Thymus (tissue), 11 donors: Measurements from ENCODE around the gene RAB3A. TPM values are rescaled to one million over a fixed set of nuclear protein-coding genes. Genes with fewer than 3 reads are reported as not detected.

ENCODE experiments used
- DNase-seq, 9 donors: peaks; one replicate each; pipeline ENCODE4 v3.0.0-alpha.2; 2013; ENCODE audit warnings: low spot score in 9 of 9, low read depth in 6 of 9, missing footprints in 1 of 9
- H3K27ac ChIP-seq, 2 donors: one replicate each; pipeline ENCODE4 v1.5.1; 2013; ENCODE audit warnings: control low read depth in 1 of 2, low read depth in 1 of 2, low read length in 1 of 2, mild to moderate bottlenecking in 1 of 2, moderate library complexity in 1 of 2
- H3K27me3 ChIP-seq, 2 donors: one replicate each; pipeline ENCODE4 v1.5.1; 2013; ENCODE audit warnings: low read length in 1 of 2; ENCODE audit not compliant: control insufficient read depth in 2 of 2, insufficient read depth in 1 of 2
- H3K36me3 ChIP-seq, 2 donors: one replicate each; pipeline ENCODE4 v1.5.1; 2013; ENCODE audit warnings: low read length in 1 of 2, mild to moderate bottlenecking in 1 of 2, moderate library complexity in 1 of 2; ENCODE audit not compliant: control insufficient read depth in 2 of 2, insufficient read depth in 2 of 2
- H3K4me1 ChIP-seq, 2 donors: one replicate each; pipeline ENCODE4 v1.5.1; 2013; ENCODE audit warnings: low read length in 2 of 2; ENCODE audit not compliant: control insufficient read depth in 2 of 2, insufficient read depth in 2 of 2
- H3K4me3 ChIP-seq, 2 donors: one replicate each; pipeline ENCODE4 v1.5.1; 2013; ENCODE audit warnings: low read length in 2 of 2, control low read depth in 1 of 2, mild to moderate bottlenecking in 1 of 2
- H3K9me3 ChIP-seq, 2 donors: one replicate each; pipeline ENCODE4 v1.5.1; 2013; ENCODE audit warnings: low read length in 1 of 2, mild to moderate bottlenecking in 1 of 2; ENCODE audit not compliant: control insufficient read depth in 2 of 2, insufficient read depth in 1 of 2
- WGBS: extraction: QIAGEN DNeasy Blood & Tissue Kit; methylation state at CpG from one replicate; pipeline ENCODE4 v1.1.7; 2013; 5-methylcytosine and 5-hydroxymethylcytosine counted together
- polyA plus RNA-seq: library from polyadenylated mRNA; stranded (reverse); fragments of 200-250 nt; gene quantifications from one replicate; pipeline ENCODE4 v1.2.3, GENCODE V29; 2013
- total RNA-seq: library from RNA; stranded (reverse); fragments of 120-200 nt; gene quantifications from one replicate; pipeline ENCODE4 v1.2.4, GENCODE V29; 2013
- donor health status: healthy.

RAB3A gene
- total and polyA plus RNA-seq, 2 donors = 0.52 to 1.0 TPM

DNA sequence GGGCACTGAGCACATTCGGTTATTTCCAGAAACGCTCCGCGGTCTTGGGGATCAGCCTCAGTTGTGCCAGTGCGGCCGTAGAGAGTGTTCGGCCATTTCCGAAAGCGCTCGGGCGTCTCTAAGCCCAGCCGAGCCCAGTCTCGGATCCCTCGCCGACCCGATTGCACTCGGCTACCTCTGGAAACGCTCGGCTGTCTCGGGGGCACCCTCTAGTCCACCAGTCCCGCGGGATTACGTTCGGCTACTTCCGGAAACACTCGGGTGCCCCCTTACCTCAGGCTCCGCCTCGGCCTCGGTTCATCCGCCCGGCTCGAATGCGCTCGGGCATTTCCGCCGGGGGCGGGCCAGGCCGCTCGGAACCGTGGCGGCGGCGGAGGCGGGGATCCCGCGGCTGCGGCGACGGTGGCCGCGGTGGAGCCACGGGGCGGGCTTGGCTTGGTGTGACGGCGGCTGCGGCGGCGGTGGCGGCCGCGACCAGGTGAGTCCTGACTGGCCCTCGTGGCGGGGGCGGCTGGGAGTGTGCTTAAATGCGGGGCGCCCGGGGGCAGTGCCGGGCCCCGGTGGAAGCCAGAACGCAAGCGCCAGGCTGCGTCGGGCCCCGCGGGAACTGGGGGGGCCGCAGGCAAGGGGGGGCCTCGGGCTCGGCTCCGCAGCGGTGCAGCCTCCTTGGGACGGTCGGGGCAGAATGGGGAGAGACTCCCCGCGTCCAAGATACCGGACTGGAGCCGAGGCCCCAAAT is 50.9 kb downstream of the RAB3A start, which contains the start of gene PIK3R2:
PIK3R2 (plus strand) TSS at position 347 of the 739 bp plus-strand sequence. CDS start 2,717 bp downstream, outside the sequence.
- Histone ChIP-seq H3K4me3 (peak within 1 kb of the TSS; percentile 71 to 79), H3K4me1 (peaks cover 13 to 34% of the 10 kb centered on the region in 2 donors), H3K36me3 (peaks cover 12 to 20% of the 10 kb centered on the region in 2 donors), H3K9me3 (no peaks in the 10 kb centered on the region), H3K27ac (peak within 1 kb of the TSS; percentile 99), H3K27me3 (no peaks in the 10 kb centered on the region)
- DNase-seq = peak; percentile 98 to 100 (median 100)
- under 1% methylated on average over 86 of the region's 86 CpGs for WGBS

DNA sequence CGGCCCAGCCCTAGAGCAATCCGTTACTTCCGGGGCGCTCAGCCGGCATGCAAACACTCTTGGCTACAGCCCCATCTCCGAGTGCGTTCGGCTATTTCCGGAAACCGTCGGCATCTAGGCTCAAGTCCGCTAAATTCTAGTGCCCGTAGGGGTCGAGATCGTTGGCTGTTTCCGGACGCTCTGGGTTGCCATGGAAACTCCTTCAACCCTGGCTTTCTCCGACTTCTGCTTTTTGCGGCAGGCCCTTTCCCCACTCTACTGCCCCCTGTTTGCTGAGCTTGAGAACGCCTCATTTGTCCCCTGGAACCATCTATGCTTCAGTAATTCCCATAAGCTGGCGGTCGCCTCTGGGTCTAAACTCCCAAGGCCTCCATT is 51.4 kb downstream of the RAB3A start:
- H3K36me3 ChIP-seq = peaks cover 15 to 16% of the 10 kb centered on the region in 2 donors
- no peaks in the 10 kb centered on the region for H3K9me3 ChIP-seq
- H3K27ac ChIP-seq = peak overlapping the region; percentile 99
- DNase-seq = peak; percentile 97 to 100 (median 100)
- no peaks in the 10 kb centered on the region for H3K27me3 ChIP-seq
- H3K4me1 ChIP-seq = peaks cover 13 to 33% of the 10 kb centered on the region in 2 donors
- under 1% methylated on average over 22 of the region's 22 CpGs for WGBS
- H3K4me3 ChIP-seq = peak overlapping the region; percentile 50 to 79

DNA sequence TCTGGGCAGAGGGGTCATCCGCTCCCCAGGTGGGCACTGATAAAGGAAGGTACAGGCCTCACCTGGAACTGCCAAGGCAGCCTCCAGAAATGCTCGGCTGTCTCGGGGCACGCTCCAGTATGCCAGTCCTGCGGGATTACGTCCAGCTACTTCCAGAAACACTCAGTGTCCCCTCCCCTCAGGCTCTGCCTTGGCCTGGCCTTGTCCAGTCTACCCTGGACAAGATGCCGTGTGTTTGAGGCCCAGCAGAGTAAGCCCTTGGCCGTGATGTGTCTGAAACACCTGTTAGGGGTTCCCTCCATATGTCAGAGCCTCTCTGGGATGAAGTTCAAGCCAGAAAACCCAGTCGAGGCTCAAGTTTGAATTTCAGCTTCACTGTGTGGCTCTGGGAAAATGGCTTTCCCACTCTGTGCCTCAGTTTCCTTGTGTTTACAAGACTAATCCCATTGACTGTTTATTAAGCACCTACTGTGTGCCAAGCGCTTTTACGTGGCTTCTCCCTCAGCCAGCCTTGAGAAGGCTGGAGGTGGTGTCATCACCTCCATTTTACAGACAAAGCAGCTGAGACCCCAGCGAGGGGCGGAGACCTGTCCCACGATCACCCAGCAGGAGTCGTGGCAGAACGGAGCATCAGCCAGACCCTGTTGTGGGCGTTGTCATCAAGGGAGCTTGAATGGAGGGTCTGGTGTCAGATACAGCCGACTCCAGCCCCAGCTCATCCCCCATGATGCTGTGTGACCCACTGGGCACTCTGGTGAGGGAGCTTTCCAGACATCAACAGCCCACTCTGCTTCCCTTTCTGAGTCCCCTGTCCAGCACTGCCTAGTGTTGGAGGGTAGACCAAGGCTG is 52.8 kb downstream of the RAB3A start:
- Histone ChIP-seq H3K27ac (peak overlapping the region in 1 of 2 donors; percentile 99), H3K4me1 (peaks cover 13 to 25% of the 10 kb centered on the region in 2 donors), H3K9me3 (no peaks in the 10 kb centered on the region), H3K4me3 (no peak overlapping the region), H3K36me3 (peaks cover 13 to 23% of the 10 kb centered on the region in 2 donors), H3K27me3 (no peaks in the 10 kb centered on the region)
- WGBS = 97% methylated on average over 18 of the region's 18 CpGs
- no peak for DNase-seq

- Histone ChIP-seq H3K9me3 (peaks cover 0 to 1% of the 10 kb centered on the region in 2 donors), H3K27me3 (no peaks in the 10 kb centered on the region), H3K4me1 (peaks cover 13 to 25% of the 10 kb centered on the region in 2 donors), H3K4me3 (no peak overlapping the region), H3K27ac (no peak overlapping the region), H3K36me3 (peaks cover 23 to 31% of the 10 kb centered on the region in 2 donors)
- DNase-seq = no peak
- 92% methylated on average over 16 of the region's 16 CpGs for WGBS
Measured at GRCh38 chr19:18149596-18149975, 54.3 kb downstream of the RAB3A start.

DNA sequence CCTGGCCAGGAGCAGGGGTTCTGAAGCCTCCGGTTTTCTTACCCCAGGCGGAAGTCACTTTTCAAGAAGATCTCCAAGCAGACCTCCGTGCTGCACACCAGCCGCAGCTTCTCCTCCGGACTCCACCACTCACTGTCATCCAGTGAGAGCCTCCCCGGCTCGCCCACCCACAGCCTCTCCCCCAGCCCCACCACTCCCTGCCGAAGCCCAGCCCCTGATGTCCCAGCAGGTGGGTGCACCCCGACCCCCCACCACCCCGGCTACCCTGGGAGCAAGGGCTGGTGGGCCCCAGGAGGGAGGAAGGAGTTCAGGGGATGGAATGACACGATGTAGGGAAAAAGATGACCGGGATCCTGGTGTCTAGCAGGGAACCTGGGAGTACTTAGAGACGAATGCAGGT is 56.4 kb downstream of the RAB3A start:
- Histone ChIP-seq H3K9me3 (peaks cover 0 to 1% of the 10 kb centered on the region in 2 donors), H3K4me3 (no peak overlapping the region), H3K27ac (no peak overlapping the region), H3K27me3 (no peaks in the 10 kb centered on the region), H3K4me1 (peaks cover 6 to 11% of the 10 kb centered on the region in 2 donors), H3K36me3 (peaks cover 41 to 44% of the 10 kb centered on the region in 2 donors)
- WGBS = 98% methylated on average over 13 of the region's 13 CpGs
- no peak for DNase-seq

Other genes with a start within 250 kb of the RAB3A start
- 1.3 TPM for gene KCNN1, start 236.9 kb downstream of the RAB3A start, total RNA-seq
- gene KCNN1, start 236.9 kb downstream of the RAB3A start, polyA plus RNA-seq = 0.27 TPM
- 17.8 TPM for gene ARRDC2, start 195.9 kb downstream of the RAB3A start, total RNA-seq
- 172 TPM for gene ARRDC2, start 195.9 kb downstream of the RAB3A start, polyA plus RNA-seq
- gene IL12RB1, start 117.1 kb downstream of the RAB3A start, total RNA-seq = 7.4 TPM
- gene IL12RB1, start 117.1 kb downstream of the RAB3A start, polyA plus RNA-seq = 3.7 TPM
- 2.0 TPM for gene MAST3, start 106.3 kb downstream of the RAB3A start, total RNA-seq
- gene MAST3, start 106.3 kb downstream of the RAB3A start, polyA plus RNA-seq = 8.9 TPM
- gene PIK3R2, start 50.9 kb downstream of the RAB3A start, total RNA-seq = 6.5 TPM
- gene PIK3R2, start 50.9 kb downstream of the RAB3A start, polyA plus RNA-seq = 15.1 TPM
- 148 TPM for gene IFI30, start 30.2 kb downstream of the RAB3A start, total RNA-seq
- gene IFI30, start 30.2 kb downstream of the RAB3A start, polyA plus RNA-seq = 237 TPM
- 6.8 TPM for gene MPV17L2, start 10.8 kb downstream of the RAB3A start, total RNA-seq
- 13.4 TPM for gene MPV17L2, start 10.8 kb downstream of the RAB3A start, polyA plus RNA-seq
- gene PDE4C, start 22.4 kb upstream of the RAB3A start, total RNA-seq = 0.05 TPM
- gene PDE4C, start 22.4 kb upstream of the RAB3A start, polyA plus RNA-seq = 0.34 TPM
- gene IQCN, start 70.4 kb upstream of the RAB3A start, total RNA-seq = 0.57 TPM
- 5.0 TPM for gene IQCN, start 70.4 kb upstream of the RAB3A start, polyA plus RNA-seq
- 65.8 TPM for gene JUND, start 77.6 kb upstream of the RAB3A start, total RNA-seq
- 88.3 TPM for gene JUND, start 77.6 kb upstream of the RAB3A start, polyA plus RNA-seq
- 190 TPM for gene LSM4, start 119.0 kb upstream of the RAB3A start, total RNA-seq
- gene LSM4, start 119.0 kb upstream of the RAB3A start, polyA plus RNA-seq = 147 TPM
- 13.3 TPM for gene PGPEP1, start 136.6 kb upstream of the RAB3A start, total RNA-seq
- gene PGPEP1, start 136.6 kb upstream of the RAB3A start, polyA plus RNA-seq = 14.8 TPM
- 0.42 TPM for gene GDF15, start 182.1 kb upstream of the RAB3A start, total RNA-seq
- 2.2 TPM for gene GDF15, start 182.1 kb upstream of the RAB3A start, polyA plus RNA-seq
- 2.5 TPM for gene LRRC25, start 193.6 kb upstream of the RAB3A start, total RNA-seq
- 6.2 TPM for gene LRRC25, start 193.6 kb upstream of the RAB3A start, polyA plus RNA-seq
- gene SSBP4, start 215.4 kb upstream of the RAB3A start, total RNA-seq = 47.3 TPM
- 50.3 TPM for gene SSBP4, start 215.4 kb upstream of the RAB3A start, polyA plus RNA-seq
- 14.2 TPM for gene ISYNA1, start 234.1 kb upstream of the RAB3A start, total RNA-seq
- gene ISYNA1, start 234.1 kb upstream of the RAB3A start, polyA plus RNA-seq = 66.1 TPM